Keratinocyte (primary cell): ENCODE data around the gene GRB10. TPM values are rescaled to one million over a fixed set of nuclear protein-coding genes. Genes with fewer than 3 reads are reported as not detected.

Experiments used
- DNase-seq: peaks from one replicate; pipeline ENCODE4 v3.0.0-alpha.2; 2011; ENCODE audit warnings: low read depth, missing footprints, low spot score
- FAIRE-seq: peaks from 2 replicates; lab custom pipeline; 2011; peaks lifted over from hg19 to GRCh38; lab: Jason Lieb, UNC
- H2AFZ ChIP-seq: 2 replicates; pipeline ENCODE4 v1.6.0; 2012; ENCODE audit warnings: low read length, control low read depth, inconsistent platforms; ENCODE audit not compliant: control insufficient read depth
- H3K27ac ChIP-seq: 2 replicates; pipeline ENCODE4 v1.5.1; 2011; ENCODE audit warnings: low read length; ENCODE audit not compliant: control insufficient read depth, insufficient read depth
- H3K27me3 ChIP-seq: 3 replicates; pipeline ENCODE4 v1.6.0; 2011; ENCODE audit warnings: low read length; ENCODE audit not compliant: control insufficient read depth, insufficient read depth; ENCODE audit errors: extremely low read depth
- H3K36me3 ChIP-seq, 2 experiments: 2 replicates in 1 of 2; 3 replicates in 1 of 2; pipeline ENCODE4 v1.5.1; 2011; ENCODE audit warnings: low read length in 2 of 2, mild to moderate bottlenecking in 1 of 2; ENCODE audit not compliant: control insufficient read depth in 2 of 2, insufficient read depth in 2 of 2; ENCODE audit errors: extremely low read depth in 1 of 2
- H3K4me1 ChIP-seq: 3 replicates; pipeline ENCODE4 v1.5.1; 2011; ENCODE audit warnings: low read length; ENCODE audit not compliant: control insufficient read depth, insufficient read depth; ENCODE audit errors: extremely low read depth
- H3K4me2 ChIP-seq: 3 replicates; pipeline ENCODE4 v1.6.0; 2011; ENCODE audit warnings: low read depth, low read length; ENCODE audit not compliant: control insufficient read depth, insufficient read depth; ENCODE audit errors: extremely low read depth
- H3K4me3 ChIP-seq, 3 experiments: fragments of 200-600 bp in 1 of 3; sonication (generic) in 1 of 3; 2 replicates in 2 of 3; 3 replicates in 1 of 3; pipeline ENCODE4 v1.5.1; 2011 to 2016; ENCODE audit warnings: low read length in 3 of 3, mild to moderate bottlenecking in 3 of 3, control low read depth in 2 of 3, inconsistent platforms in 1 of 3, low read depth in 1 of 3, mixed read lengths in 1 of 3, mixed run types in 1 of 3, moderate library complexity in 1 of 3; ENCODE audit not compliant: control insufficient read depth in 2 of 3, insufficient read depth in 2 of 3; ENCODE audit errors: extremely low read depth in 1 of 3
- H3K79me2 ChIP-seq: 2 replicates; pipeline ENCODE4 v1.6.0; 2012; ENCODE audit warnings: low read length; ENCODE audit not compliant: control insufficient read depth, insufficient read depth
- H3K9ac ChIP-seq: 3 replicates; pipeline ENCODE4 v1.6.0; 2011; ENCODE audit warnings: low read length; ENCODE audit not compliant: control insufficient read depth, insufficient read depth; ENCODE audit errors: extremely low read depth
- H3K9me1 ChIP-seq: 3 replicates; pipeline ENCODE4 v1.6.0; 2011; ENCODE audit warnings: low read length; ENCODE audit not compliant: control insufficient read depth, insufficient read depth; ENCODE audit errors: extremely low read depth
- H3K9me3 ChIP-seq: 2 replicates; pipeline ENCODE4 v1.5.1; 2012; ENCODE audit warnings: low read depth, low read length; ENCODE audit not compliant: control insufficient read depth
- H4K20me1 ChIP-seq: 3 replicates; pipeline ENCODE4 v1.6.0; 2011; ENCODE audit warnings: low read length; ENCODE audit not compliant: control insufficient read depth, insufficient read depth; ENCODE audit errors: extremely low read depth
- CTCF ChIP-seq, 3 experiments: IDR thresholded peaks in 1 of 3; conservative IDR thresholded peaks in 1 of 3; optimal IDR thresholded peaks in 1 of 3; 2 replicates in 2 of 3; 3 replicates in 1 of 3; pipeline versions ENCODE3 to v1.5.1; 2011; ENCODE audit warnings: low read length in 3 of 3, mild to moderate bottlenecking in 3 of 3, moderate library complexity in 2 of 3, control low read depth in 1 of 3, inconsistent platforms in 1 of 3; ENCODE audit not compliant: insufficient read depth in 2 of 3; ENCODE audit errors: extremely low read depth in 1 of 3
- EZH2 ChIP-seq: IDR thresholded peaks from one replicate; pipeline ENCODE4 v1.6.1; 2012; ENCODE audit warnings: inconsistent platforms, mild to moderate bottlenecking, low read length, moderate library complexity
- dilution Hi-C: fragments of 300-500 bp; cut with MboI; formaldehyde crosslinking; loops from one replicate; pipeline ENCODE4 v1.7.0; 2020; ENCODE audit warnings: low sequenced_read_pairs; ENCODE audit not compliant: extremely low pct_ligation_motif_present
- polyA plus RNA-seq, 5 experiments: library from polyadenylated mRNA; depleted of rRNA in 3 of 5; stranded (reverse) in 3 of 5; stranded (forward) in 1 of 5; unstranded in 1 of 5; fragments of >200 nt; gene quantifications; 1 replicate in 1 of 5; 2 replicates in 3 of 5; 3 replicates in 1 of 5; pipeline versions ENCODE4 v1.2.1 to v1.2.3, GENCODE V29; 2011 to 2012; ENCODE audit warnings: missing spikeins in 2 of 5, low read depth in 1 of 5, low replicate concordance in 1 of 5

The GRB10 gene
- polyA plus RNA-seq, 1 donor (not counting 4 experiments of a cell fraction or from before 2014, with no cell fraction given) = 4.4 TPM

GRCh38 chr7:50669890-50670289 is 112.8 kb downstream of the GRB10 start:
- peaks cover 20% of the 10 kb centered on the region for H3K27me3 ChIP-seq
- no peak overlapping the region for H3K27ac ChIP-seq
- H3K4me3 ChIP-seq = no peak overlapping the region
- TF ChIP-seq CTCF (optimal IDR thresholded peaks at IDR 0.05 in 1 of 3, IDR thresholded peaks at IDR 0.05 in 1 of 3, conservative IDR thresholded peaks at IDR 0.05 in 1 of 3; ENCODE audit: extremely low read depth in 1 of 3, insufficient read depth in 2 of 3, low read length in 3 of 3) (no peak), EZH2 (no peak)
- DNase-seq (no peak), FAIRE-seq (no peak)
- peaks cover 6% of the 10 kb centered on the region for H3K4me1 ChIP-seq
- H3K79me2 ChIP-seq = no peaks in the 10 kb centered on the region
- no peak overlapping the region for H2AFZ ChIP-seq
- H4K20me1 ChIP-seq = peaks cover 8% of the 10 kb centered on the region
- dilution Hi-C loops = no loop called here
- no peak overlapping the region for H3K4me2 ChIP-seq
- H3K9me3 ChIP-seq = peaks cover 4% of the 10 kb centered on the region
- no peak overlapping the region for H3K9ac ChIP-seq
- no peaks in the 10 kb centered on the region for H3K9me1 ChIP-seq
- H3K36me3 ChIP-seq = no peaks in the 10 kb centered on the region

GRCh38 chr7:50667789-50668226 is 114.9 kb downstream of the GRB10 start:
- H3K9me3 ChIP-seq = peaks cover 4% of the 10 kb centered on the region
- DNase-seq (no peak), FAIRE-seq (no peak)
- no peak overlapping the region for H3K4me3 ChIP-seq
- H3K27me3 ChIP-seq = peaks cover 27% of the 10 kb centered on the region
- no peak overlapping the region for H3K4me2 ChIP-seq
- H3K9me1 ChIP-seq = peaks cover 3% of the 10 kb centered on the region
- no peak overlapping the region for H3K9ac ChIP-seq
- H3K27ac ChIP-seq = no peak overlapping the region
- peaks cover 26% of the 10 kb centered on the region for H3K4me1 ChIP-seq
- dilution Hi-C loops = no loop called here
- no peaks in the 10 kb centered on the region for H3K79me2 ChIP-seq
- peaks cover 20% of the 10 kb centered on the region for H4K20me1 ChIP-seq
- TF ChIP-seq CTCF (optimal IDR thresholded peaks at IDR 0.05 in 1 of 3, IDR thresholded peaks at IDR 0.05 in 1 of 3, conservative IDR thresholded peaks at IDR 0.05 in 1 of 3; ENCODE audit: extremely low read depth in 1 of 3, insufficient read depth in 2 of 3, low read length in 3 of 3) (no peak), EZH2 (no peak)
- no peak overlapping the region for H2AFZ ChIP-seq
- H3K36me3 ChIP-seq = no peaks in the 10 kb centered on the region
